Endothelial cell of hepatic sinusoid (primary cell): ENCODE results near the gene ASIC1.
"Not testable (repeated sequence)": the region's sequence is repeated elsewhere in the genome, so short reads cannot be mapped to it uniquely, and the experiment has no call there.

Experiments
- in situ Hi-C: cut with HindIII; loops from 2 replicates; pipeline ENCODE4 v1.10.0; 2017; ENCODE audit warnings: low sequenced_read_pairs

Gene ASIC1

DNA sequence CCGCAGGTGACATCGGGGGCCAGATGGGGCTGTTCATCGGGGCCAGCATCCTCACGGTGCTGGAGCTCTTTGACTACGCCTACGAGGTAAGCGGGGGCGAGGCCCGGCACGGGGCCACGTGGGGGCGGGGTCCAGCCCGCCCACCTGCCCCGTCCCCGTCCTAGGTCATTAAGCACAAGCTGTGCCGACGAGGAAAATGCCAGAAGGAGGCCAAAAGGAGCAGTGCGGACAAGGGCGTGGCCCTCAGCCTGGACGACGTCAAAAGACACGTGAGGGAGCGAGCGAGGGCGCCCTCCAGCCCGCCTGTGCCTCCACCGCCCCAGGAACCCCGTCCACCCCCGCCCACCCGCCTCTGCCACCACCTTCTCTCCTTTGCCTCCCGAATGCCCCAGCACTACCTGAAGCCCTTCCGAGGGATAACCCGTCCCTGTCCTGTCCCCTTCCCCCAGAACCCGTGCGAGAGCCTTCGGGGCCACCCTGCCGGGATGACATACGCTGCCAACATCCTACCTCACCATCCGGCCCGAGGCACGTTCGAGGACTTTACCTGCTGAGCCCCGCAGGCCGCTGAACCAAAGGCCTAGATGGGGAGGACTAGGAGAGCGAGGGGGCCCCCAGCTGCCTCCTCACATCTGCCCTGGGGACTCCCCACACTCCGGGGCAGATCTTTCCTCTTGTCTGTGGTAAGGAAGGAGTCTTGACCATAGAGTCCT lies 23.9 kb downstream of the ASIC1 start:
- in situ Hi-C loops = no loop called here

DNA sequence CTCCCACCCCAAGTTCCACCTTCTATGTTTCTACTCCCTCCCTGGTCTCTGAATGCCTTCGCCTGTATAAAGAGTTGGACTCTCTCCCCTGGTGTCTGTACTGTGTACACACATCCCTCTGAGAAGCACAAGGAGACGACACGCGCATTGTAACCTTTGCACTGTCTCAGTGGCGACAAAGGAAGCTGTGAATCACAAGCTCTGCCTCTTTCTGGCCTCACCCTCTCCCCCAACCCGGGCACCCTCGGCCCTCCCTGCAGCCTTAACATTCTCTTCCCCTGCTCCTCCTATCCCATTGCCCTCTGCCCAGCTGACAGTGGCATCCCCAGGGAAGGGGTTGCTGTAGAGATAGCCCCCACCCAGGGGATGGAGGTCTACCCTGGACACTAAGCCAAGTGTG lies 25.2 kb downstream of the ASIC1 start:
- in situ Hi-C loops = no loop called here

DNA sequence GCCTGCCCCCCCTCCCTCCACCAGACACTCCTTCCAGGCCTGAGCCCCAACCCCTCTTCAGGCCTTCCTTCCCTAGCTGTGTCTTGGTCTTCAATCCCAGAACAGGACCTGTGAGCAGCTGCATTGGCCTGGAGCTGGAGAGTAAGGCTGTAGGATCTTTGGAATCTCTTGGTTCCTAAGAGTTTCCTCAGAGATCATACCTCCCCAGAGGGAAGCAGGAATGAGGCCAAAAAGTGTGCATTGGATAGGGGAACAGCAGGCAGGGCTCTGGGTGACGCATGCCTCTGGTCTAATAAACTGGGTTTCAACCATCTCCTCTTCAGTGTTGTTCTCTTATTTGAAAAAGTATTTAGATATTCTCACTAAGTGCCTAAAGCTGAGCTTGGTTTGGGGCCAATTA lies 25.9 kb downstream of the ASIC1 start:
- in situ Hi-C loops = no loop called here

DNA sequence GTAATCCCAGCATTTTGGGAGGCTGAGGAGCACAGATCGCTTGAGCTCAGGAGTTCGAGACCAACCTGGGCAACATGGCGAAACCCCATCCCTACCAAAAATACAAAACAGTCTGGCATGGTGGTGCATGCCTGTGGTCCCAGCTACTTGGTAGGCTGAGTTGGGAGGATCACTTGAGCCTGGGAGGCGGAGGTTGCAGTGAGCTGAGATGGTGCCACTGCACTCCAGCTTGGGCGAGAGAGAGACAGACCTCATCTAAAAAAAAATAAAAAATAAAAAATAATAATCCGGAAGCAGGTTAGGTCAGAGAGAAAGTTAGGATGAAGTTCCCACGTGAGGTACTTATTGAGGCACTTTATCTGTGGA lies 27.0 kb downstream of the ASIC1 start:
- in situ Hi-C loops = not testable (repeated sequence)

DNA sequence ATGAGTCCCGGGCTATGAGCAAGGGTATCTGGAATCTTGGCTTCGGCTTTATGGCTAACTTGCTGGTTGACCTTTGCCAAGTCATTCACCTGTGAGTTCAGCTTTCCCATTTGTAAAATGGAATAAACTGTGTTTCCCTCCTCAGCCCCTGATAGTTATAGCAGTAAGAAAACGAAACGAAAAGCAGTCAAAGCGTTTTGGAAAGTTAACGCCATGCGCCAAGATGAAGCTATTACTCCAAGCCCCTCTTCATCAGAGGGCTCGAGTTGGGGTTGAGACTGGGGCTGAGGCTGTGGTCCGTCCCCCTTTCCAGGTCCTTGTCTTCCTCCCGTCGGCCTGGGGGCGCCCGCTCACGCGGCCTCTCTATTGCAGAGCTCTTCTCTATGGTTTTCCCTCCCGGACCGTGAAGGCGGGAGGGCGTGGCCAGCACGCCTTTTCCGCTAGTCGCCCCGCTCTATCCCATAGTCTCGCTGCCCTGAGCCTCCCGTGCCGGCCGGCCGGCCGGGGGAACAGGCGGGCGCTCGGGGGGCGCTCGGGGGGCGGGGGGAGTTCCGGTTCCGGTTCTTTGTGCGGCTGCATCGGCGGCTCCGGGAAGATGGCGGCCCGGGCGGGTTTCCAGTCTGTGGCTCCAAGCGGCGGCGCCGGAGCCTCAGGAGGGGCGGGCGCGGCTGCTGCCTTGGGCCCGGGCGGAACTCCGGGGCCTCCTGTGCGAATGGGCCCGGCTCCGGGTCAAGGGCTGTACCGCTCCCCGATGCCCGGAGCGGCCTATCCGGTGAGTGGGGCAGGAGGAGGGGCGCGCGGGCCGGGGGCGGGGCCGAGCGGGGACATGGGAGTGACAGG lies 27.6 kb downstream of the ASIC1 start, which contains the start of gene SMARCD1:
Gene SMARCD1, plus strand, starts transcription at position 568 of the 840 bp plus-strand sequence. Its CDS starts 28 bp downstream, at position 596.
- in situ Hi-C loops = loop anchor here (5.0 kb wide), 1 partner anchor 92 kb away; no protein-coding TSS in a partner anchor

DNA sequence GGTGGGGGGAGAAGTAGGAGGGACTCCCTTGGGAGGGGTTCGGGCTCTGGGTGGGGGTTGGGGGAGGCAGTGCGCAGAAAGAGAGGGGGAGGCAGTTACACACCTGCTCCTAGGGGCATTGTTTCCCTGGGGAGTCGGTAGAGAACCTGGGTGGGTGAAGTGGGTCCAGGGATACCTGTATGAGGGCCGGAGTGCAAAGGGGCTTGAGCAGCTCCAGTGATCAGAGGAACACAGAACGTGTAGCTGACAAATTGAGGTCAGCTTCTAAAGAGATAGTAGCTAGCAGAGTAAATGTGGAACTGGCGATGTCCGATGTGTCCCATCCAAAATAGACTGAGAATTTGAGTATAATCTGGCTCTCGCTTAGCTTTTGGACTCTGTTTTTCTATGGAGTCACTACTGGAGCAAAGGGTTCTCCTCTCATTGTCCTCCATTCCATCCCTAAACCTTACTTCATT lies 28.2 kb downstream of the ASIC1 start:
- in situ Hi-C loops = loop anchor here (5.0 kb wide), 1 partner anchor 92 kb away; no protein-coding TSS in a partner anchor

DNA sequence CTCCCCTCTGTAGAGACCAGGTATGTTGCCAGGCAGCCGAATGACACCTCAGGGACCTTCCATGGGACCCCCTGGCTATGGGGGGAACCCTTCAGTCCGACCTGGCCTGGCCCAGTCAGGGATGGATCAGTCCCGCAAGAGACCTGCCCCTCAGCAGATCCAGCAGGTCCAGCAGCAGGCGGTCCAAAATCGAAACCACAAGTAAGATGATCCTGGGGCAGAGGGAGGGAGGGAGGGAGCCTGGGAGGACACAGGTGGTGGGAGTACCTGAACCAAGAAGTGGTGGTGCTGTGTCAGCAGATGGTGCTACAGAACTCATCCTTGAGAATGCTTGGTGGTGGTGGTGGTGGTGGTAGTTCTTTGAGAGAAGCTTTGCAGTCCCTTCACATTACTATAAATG lies 28.8 kb downstream of the ASIC1 start:
- in situ Hi-C loops = loop anchor here (5.0 kb wide), 1 partner anchor 91 kb away; no protein-coding TSS in a partner anchor

DNA sequence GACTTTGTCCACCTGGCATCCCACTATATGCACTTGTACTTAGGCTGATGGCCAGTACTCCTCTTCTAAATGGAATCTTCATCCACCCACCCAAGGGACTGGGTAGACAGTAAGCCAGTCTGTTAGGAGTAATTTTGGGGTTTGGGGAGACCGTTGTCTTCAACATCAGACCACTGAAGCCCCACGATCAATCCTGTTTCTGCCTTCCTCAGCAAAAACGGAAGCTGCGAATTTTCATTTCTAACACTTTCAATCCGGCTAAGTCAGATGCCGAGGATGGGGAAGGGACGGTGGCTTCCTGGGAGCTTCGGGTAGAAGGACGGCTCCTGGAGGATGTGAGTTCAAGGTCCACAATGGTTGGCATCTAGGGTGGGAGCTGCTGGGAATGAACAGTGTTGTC lies 29.8 kb downstream of the ASIC1 start:
- in situ Hi-C loops = loop anchor here (5.0 kb wide), 1 partner anchor 90 kb away; no protein-coding TSS in a partner anchor

DNA sequence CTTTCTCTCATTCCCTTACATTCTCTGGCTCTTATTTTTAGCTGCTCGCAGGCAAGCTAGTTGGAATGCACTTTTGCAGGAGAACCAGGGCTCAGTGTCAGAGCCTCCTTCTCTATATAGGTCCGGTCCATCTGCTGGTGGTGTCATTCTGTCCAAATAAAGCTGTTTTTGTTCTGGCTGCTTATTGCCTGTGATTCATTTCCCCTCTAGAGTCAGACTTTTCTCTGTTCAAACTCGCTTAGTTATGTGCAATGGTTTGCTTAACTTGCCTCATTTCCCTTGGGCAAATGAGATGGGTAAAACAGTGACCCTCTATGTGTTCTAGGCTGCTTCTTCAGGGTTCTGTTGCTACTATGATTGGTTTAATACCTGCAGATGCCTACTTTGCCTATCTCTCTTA lies 30.6 kb downstream of the ASIC1 start:
- in situ Hi-C loops = loop anchor here (5.0 kb wide), 1 partner anchor 89 kb away; no protein-coding TSS in a partner anchor

DNA sequence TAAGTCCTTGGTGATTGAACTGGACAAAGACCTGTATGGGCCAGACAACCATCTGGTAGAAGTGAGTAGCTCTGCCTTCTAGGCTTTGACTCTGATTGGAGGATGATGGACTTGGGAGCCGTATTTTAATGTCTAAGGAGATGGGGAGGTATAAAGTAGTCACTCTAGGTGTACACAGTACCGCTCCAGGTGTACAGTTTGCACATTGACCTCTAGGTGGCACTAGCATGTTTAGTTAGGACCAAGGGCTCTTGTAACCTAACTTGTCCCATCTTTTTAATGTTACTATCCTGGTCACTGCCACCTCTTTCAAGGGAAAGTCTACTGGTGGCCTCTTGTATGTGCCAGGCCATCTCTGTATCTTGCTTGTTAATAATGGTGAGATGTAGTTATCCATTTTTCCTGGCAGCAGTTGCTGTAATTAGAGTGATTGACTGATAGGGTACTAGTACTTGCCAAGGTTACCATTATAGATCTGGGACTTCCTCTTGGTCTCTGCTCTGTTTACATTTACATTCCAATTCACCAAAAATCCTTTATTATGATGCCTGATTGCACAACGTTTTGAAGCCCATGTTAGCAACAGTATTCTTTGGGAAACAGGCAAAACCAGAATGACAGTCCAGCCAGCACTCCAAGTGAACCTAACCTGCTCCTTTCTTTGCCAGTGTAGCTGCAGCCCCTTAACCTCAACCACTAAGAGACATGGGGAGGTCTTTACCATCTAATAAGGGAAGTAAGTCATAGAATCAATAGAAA lies 31.4 kb downstream of the ASIC1 start:
- in situ Hi-C loops = loop anchor here (5.0 kb wide), 1 partner anchor 89 kb away; no protein-coding TSS in a partner anchor

DNA sequence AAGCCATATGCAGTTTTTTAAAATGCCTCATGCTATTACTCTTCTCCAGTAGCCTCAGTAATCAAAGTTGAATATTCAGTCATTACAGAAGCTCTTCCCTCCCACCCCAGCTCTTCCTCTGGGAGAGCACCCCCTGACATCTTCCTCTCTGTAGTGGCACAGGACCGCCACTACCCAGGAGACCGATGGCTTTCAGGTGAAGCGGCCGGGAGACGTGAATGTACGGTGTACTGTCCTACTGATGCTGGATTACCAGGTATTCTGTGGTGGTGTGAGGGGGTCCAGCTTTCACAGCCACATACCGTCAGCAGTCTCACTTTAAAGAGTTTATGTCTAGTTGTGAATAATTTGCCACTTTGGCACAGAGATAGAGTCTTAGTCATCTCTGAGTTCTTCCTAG lies 32.3 kb downstream of the ASIC1 start:
- in situ Hi-C loops = loop anchor here (5.0 kb wide), 1 partner anchor 88 kb away; no protein-coding TSS in a partner anchor

DNA sequence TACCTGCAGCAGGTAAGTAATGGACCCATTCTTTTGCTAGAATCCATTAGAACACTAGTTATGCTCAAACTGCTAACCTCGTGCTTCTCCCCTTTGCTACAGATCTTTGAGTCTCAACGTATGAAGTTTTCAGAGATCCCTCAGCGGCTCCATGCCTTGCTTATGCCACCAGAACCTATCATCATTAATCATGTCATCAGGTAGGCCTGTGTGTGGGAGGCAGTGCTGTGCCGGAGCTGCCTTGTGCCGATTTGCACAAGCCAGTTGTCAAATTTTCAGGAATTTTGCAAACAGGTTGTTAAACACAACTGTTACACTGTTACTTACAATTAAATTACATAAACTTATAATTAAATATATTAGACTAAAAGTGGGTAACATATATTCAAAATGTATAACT lies 33.0 kb downstream of the ASIC1 start:
- in situ Hi-C loops = no loop called here

DNA sequence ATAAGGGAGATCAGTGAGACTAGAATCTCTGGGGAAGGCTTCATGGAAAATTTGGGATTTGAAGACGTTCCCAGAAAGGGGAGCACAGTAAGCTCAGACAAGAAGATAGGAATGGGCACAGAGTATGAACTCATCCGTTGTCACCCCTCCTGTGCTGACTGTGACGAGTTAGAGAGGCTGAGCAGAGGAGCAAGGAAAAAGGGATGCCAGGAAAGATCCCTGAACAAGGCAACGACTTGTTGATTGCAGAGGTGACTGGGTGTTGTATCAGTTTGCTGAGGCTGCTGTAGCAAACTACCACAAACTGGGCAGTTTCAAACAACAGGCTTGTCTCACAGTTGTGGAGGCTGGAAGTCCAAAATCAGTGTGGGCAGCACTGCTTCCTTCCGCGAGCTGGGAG lies 40.6 kb downstream of the ASIC1 start:
- in situ Hi-C loops = no loop called here

DNA sequence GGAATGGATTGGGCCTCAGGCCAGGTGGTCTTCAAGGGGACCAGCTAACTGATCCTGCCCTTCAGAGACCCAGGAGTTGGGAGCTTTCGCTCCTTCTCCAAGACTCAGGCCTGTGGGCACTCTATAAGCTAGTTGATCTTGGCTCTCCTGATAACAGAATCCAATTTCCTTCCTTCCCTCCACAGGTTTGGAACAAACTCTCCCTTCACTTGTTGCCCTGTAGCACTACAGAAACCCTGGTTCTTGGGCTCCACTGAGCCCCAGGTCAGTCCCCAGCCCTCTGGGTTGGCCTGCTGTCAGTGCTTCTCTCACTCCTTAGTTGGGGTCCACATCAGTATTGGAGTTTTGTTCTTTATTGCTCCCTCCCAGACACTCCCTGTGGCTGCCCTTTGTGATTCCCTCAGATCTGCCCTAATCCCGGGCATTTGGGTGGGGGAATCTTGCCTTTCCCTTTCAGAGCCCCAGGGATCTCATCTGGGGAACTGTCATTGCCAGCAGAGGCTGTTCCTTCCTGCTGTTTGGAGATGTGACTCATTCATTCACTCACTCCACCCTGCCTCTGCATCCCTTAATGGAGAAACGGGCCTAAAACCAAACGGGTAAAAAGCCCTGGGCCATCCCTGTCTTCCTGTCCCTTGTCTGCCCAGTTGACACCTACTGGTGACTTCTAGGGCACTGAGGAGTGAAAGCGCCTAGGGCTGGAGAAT lies 42.1 kb downstream of the ASIC1 start:
- in situ Hi-C loops = loop anchor here (5.0 kb wide), 1 partner anchor 32 kb away; no protein-coding TSS in a partner anchor

DNA sequence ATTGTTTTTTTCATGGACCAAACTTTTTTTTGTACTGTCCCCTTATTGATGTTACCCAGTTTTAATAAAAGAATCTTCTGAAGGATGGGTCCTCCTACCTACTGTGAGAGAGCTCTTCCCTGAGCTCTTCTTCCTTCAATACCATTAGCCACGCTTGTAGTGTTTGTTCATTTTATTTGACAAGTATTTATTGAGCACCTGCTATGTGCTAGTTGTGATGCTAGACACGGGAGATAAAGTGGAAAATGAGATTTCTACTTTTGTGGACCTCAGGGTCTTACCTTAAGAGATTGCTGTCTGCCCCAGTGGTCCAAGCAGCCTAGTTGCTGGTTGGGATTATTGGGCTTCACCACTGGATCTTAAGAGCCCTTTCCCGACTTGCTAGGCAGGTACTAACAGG lies 43.2 kb downstream of the ASIC1 start:
- in situ Hi-C loops = loop anchor here (5.0 kb wide), 1 partner anchor 33 kb away; no protein-coding TSS in a partner anchor

DNA sequence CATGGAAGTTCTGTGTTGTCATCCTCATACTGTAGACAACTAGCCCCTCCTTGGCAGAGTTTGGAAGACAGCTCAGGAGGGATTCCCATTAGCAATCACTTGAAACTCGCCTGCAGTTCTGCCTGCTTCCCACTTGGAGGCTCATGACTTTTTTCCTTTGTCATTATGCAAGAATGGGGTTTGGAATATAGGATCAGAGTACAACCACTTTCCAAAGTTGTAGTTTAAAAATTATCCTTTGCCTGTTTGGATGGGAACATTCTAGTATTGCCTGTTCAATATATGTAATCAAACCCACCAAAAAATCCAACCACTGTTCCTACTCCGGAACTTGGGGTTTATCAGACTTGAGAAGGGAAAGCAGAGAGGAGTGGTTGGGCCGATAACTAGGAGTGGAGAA lies 44.3 kb downstream of the ASIC1 start:
- in situ Hi-C loops = loop anchor here (5.0 kb wide), 1 partner anchor 34 kb away; no protein-coding TSS in a partner anchor

DNA sequence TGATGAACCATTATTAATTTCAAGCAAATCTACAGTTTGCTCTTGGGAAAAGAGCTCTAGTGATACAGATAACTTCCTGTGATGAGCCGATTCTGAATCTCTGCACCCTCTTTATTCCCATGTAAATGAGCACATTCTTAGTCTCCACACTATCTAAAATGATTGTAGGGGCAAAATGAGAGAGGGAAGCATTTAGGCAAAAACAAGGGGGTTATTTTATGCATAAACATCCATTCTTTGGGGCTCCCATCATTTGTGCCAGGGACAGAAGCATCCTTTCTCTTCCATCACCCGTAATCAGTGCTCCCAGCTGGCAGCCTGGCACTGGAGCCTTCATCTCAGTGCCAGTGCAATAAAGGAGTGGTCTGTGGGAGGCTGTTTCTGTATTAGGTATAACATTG lies 44.7 kb downstream of the ASIC1 start:
- in situ Hi-C loops = loop anchor here (5.0 kb wide), 1 partner anchor 35 kb away; no protein-coding TSS in a partner anchor

DNA sequence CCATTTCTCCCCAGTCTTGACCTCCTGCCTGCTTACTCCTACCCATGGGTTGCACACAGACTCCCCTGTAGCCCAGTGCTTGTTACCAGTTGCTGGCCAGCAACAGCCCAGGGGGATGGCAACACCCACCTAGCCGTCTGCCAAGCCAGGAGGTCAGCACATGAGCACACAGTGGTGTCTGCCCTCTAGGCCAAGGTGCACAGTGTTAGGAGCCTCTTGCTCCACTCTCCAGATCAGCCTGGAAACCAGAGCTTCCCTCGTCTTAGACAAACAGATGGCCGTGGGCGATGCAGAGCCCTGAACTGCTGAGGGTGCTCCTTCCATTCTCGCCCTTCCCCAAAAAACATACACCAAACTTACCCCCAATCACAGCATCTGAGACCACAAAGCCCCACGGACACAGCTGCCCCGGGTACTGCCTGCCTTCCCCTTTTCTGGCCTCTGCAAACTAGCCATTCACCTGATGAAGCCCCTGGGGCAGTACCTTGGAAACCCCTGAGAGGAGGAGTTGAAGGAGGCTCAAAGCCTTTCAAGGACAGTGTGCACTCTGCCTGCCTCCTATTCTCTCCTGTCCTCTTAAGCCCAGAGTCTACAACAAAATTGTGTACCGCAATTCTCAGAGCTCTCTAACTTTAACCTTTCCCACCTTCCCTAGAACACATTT lies 45.4 kb downstream of the ASIC1 start:
- in situ Hi-C loops = loop anchor here (5.0 kb wide), 1 partner anchor 35 kb away; no protein-coding TSS in a partner anchor

DNA sequence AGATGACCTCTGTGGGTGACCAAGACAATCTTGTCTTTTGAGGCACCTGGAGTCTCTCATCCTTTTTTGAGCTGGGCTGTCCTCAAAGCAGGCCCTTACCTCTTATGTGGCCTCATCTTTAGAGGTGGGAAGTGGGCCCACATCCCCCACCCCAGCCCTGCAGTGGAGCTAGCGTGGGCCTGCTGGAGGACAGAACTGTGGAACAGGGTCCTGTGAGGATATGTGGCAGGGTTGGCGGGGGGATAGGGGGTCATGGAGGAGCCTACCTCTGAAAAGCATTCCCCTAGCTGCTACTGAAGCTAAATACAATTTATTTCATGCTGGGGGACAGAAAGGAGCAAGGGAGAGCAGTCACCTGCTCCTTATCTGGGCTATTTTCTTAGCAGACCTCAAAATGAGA lies 46.0 kb downstream of the ASIC1 start:
- in situ Hi-C loops = loop anchor here (5.0 kb wide), 1 partner anchor 36 kb away; no protein-coding TSS in a partner anchor
